ELR (cell line): Measurements from ENCODE around the gene OLFM3.

Source experiments
- DNase-seq: peaks from one replicate; pipeline ENCODE4 v3.0.0-alpha.2; 2015; ENCODE audit warnings: low read depth

OLFM3 gene

GRCh38 chr1:101945884-101946283 lies 50.8 kb downstream of the OLFM3 start:
- peak; percentile 42 for DNase-seq

GRCh38 chr1:101943237-101943636 lies 53.5 kb downstream of the OLFM3 start:
- no peak for DNase-seq

GRCh38 chr1:101942516-101943193 lies 54.1 kb downstream of the OLFM3 start:
- no peak for DNase-seq

- no peak for DNase-seq
These were observed 58.0 kb downstream of the OLFM3 start for GRCh38 chr1:101938681-101939080.

- no peak for DNase-seq
These were observed 67.4 kb downstream of the OLFM3 start for GRCh38 chr1:101929343-101929742.

GRCh38 chr1:101928829-101929228 lies 67.9 kb downstream of the OLFM3 start:
- DNase-seq, result no peak

- DNase-seq, result peak; percentile 20
These were observed 72.0 kb downstream of the OLFM3 start for GRCh38 chr1:101924700-101925099.

- DNase-seq, result no peak
These were observed 76.1 kb downstream of the OLFM3 start for GRCh38 chr1:101920577-101920976.

GRCh38 chr1:101918277-101918676 lies 78.4 kb downstream of the OLFM3 start:
- no peak for DNase-seq

GRCh38 chr1:101915597-101915996 lies 81.1 kb downstream of the OLFM3 start:
- no peak for DNase-seq

- no peak for DNase-seq
These were observed 82.1 kb downstream of the OLFM3 start for GRCh38 chr1:101914473-101915242.

- no peak for DNase-seq
These were observed 84.8 kb downstream of the OLFM3 start for GRCh38 chr1:101911894-101912293.

- no peak for DNase-seq
These were observed 87.7 kb downstream of the OLFM3 start for GRCh38 chr1:101908980-101909379.

GRCh38 chr1:101907264-101907663 lies 89.5 kb downstream of the OLFM3 start:
- no peak for DNase-seq

- DNase-seq, result no peak
These were observed 91.4 kb downstream of the OLFM3 start for GRCh38 chr1:101905283-101905835.

- DNase-seq, result no peak
These were observed 94.5 kb downstream of the OLFM3 start for GRCh38 chr1:101902199-101902598.

GRCh38 chr1:101898137-101898536 lies 98.6 kb downstream of the OLFM3 start:
- DNase-seq, result no peak

GRCh38 chr1:101884621-101885020 lies 112.1 kb downstream of the OLFM3 start:
- DNase-seq, result no peak

GRCh38 chr1:101875891-101876290 lies 120.8 kb downstream of the OLFM3 start:
- no peak for DNase-seq

- no peak for DNase-seq
These were observed 123.1 kb downstream of the OLFM3 start for GRCh38 chr1:101873672-101874071.

- no peak for DNase-seq
These were observed 136.8 kb downstream of the OLFM3 start for GRCh38 chr1:101859941-101860340.

GRCh38 chr1:101854271-101854670 lies 142.5 kb downstream of the OLFM3 start:
- DNase-seq, result no peak

GRCh38 chr1:101852936-101853335 lies 143.8 kb downstream of the OLFM3 start:
- no peak for DNase-seq
